ENCODE results near the gene RERE. TPM values are rescaled to one million over a fixed set of nuclear protein-coding genes. Genes with fewer than 3 reads are reported as not detected.

RERE gene
- total and polyA plus RNA-seq, 12 donors = 33.4 to 146 (median 72.7) TPM

- WGBS, 4 donors = 83 to 90% (median 89%) methylated on average over 15 to 27 of the region's 27 CpGs
- Histone ChIP-seq H3K9me3 (replicated peaks in 1 of 3) (no peaks in the 10 kb centered on the region), H3K27ac (peak overlapping the region in 3 of 5 donors; percentile 21 to 79 (median 62)), H3K4me1 (replicated peaks in 1 of 2) (peaks cover 18 to 41% of the 10 kb centered on the region in 2 donors), H3K27me3 (no peaks in the 10 kb centered on the region), H3K36me3 (replicated peaks in 1 of 2) (peaks cover 0 to 81% of the 10 kb centered on the region in 2 donors), H3K4me3 (no peak overlapping the region)
- TF ChIP-seq POLR2A (IDR thresholded peaks at IDR 0.05) (no peak), CTCF (IDR thresholded peaks at IDR 0.05) (no peak)
- no peak for DNase-seq
- intact Hi-C loops (cut with DNase I) = no loop called here
Observed at GRCh38 chr1:8356256-8357209, 460.9 kb downstream of the RERE start.

- Histone ChIP-seq H3K27ac (peak overlapping the region in 2 of 5 donors; percentile 38 to 79), H3K36me3 (replicated peaks in 1 of 2) (peaks cover 0 to 72% of the 10 kb centered on the region in 2 donors), H3K9me3 (replicated peaks in 1 of 3) (no peaks in the 10 kb centered on the region), H3K4me1 (replicated peaks in 1 of 2) (peaks cover 18 to 41% of the 10 kb centered on the region in 2 donors), H3K4me3 (no peak overlapping the region), H3K27me3 (no peaks in the 10 kb centered on the region)
- DNase-seq = no peak
- WGBS, 4 donors = 80 to 87% (median 83%) methylated on average over 19 to 24 of the region's 24 CpGs
- no peak for TF ChIP-seq POLR2A (IDR thresholded peaks at IDR 0.05)
- no peak for TF ChIP-seq CTCF (IDR thresholded peaks at IDR 0.05)
- intact Hi-C loops (cut with DNase I) = no loop called here
Observed at GRCh38 chr1:8355439-8356255, 461.8 kb downstream of the RERE start.

GRCh38 chr1:8354038-8354437 is 463.4 kb downstream of the RERE start:
- intact Hi-C loops (cut with DNase I) = no loop called here
- no peak for TF ChIP-seq POLR2A (IDR thresholded peaks at IDR 0.05)
- TF ChIP-seq CTCF (IDR thresholded peaks at IDR 0.05) = no peak
- Histone ChIP-seq H3K36me3 (replicated peaks in 1 of 2) (peaks cover 0 to 58% of the 10 kb centered on the region in 2 donors), H3K9me3 (replicated peaks in 1 of 3) (no peaks in the 10 kb centered on the region), H3K4me1 (replicated peaks in 1 of 2) (peaks cover 18 to 41% of the 10 kb centered on the region in 2 donors), H3K27me3 (no peaks in the 10 kb centered on the region), H3K4me3 (no peak overlapping the region), H3K27ac (peak overlapping the region in 2 of 5 donors; percentile 81 to 84)
- peak in 1 of 7 donors; percentile 14 for DNase-seq
- 71 to 88% (median 80%) methylated on average over 8 of the region's 8 CpGs for WGBS, 4 donors

All from adrenal gland (tissue), 12 donors.